GF-D8 (cell line): ENCODE results near the gene NOTCH1.
"Not testable (repeated sequence)": the region's sequence is repeated elsewhere in the genome, so short reads cannot be mapped to it uniquely, and the experiment has no call there.

Experiments
- DNase-seq: peaks from one replicate; lab custom pipeline; 2025; lab: John Stamatoyannopoulos, UW

Gene NOTCH1

DNA sequence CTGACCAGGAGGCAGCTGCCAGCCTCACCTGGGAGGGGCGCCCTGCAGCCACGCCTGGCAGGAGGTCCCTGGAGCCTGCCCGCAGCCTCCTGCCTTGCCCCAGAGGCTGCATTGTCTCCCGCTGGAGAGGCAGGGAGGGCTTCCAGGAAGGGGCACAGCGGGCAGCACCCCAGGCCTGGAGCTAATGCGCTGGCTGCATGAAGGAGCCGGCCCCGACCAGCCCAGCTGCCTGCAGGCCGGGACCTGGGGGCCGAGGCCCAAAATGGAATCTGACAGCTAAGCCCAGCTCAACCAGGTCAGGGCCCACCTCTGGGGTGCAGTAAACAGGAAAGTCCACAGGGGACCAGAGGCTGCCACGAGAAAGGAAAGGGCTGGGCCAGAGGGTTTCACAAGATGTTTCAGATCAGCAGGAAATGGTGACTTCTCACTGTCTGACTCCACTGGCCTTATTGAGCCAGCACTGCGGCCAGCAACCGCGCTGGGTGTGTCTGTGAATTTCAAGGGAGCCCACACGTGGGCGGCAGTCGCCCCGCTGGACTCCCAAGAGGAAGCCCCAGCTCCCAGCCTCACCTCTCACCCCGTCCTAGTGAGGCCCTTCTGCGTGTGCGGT is 18.6 kb upstream of the NOTCH1 start:
- peak; percentile 52 for DNase-seq

DNA sequence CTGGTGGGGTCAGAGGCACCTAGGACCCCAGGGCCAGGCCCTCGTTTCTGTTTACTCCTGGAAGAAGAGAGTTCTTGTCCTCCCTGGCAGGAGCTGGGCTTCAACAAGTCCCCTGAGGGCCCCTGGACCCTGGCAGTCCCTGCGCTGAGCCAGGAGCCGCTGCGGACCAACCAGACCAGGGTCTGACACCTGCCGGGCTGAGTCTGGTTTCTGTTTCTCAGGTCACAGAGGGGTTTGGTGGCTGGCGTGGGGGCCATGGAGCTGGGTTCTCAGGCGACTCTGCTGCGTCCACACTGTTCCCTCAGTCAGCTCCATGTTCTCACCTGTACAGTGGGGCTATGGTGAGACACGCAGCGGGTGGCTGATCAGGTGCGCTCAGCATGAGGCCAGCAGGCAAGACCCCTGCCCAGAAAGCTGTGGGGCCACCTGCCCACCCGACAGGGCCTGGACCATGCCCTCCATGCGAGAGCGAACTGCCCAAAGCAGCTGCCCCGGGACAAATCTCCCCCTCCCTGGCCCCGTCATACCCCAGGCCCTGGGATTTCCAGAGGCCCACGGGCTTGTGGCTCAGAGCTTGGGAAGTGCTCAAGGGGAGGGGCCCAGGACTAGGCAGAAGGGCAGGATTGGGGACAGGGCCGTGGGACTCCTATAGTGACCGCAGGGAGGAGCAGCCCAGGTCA is 17.9 kb upstream of the NOTCH1 start:
- no peak for DNase-seq

DNA sequence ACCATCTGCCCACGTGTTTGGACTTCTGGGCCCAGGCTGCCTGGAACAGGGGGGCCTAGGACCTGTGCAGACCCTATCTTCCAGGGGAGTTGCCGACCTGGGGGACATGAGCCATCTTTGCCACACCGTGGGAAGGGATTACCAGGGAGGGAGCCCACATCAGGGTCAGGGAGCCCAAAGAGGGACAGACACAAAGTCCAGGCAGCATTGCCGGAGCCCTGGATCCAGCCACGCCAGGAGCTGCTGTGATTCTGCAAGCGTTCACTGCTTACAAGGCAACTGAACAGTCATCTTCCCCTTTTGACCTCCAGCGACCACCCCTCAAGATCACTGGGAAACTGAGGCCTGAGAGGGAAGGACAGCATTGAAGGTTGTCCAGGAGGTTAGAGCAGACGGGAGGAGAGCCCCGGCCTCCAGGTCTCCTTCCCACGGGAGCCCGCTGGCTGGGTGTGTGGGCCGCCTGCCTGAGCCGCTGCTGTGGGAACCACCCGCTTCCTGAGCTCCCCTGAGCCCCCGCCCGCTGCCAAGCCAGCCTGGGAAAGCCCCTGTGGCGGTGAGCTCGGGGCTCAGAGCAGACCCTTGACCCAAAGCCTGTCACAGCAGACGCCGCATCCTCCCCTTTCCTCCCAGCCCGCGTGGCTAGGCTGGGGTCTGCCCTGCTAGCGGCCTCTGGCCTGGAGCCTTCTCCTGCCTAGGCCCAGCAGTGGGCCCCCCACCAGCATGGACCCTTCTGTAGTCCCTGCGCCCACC is 17.1 kb upstream of the NOTCH1 start:
- DNase-seq, result no peak

DNA sequence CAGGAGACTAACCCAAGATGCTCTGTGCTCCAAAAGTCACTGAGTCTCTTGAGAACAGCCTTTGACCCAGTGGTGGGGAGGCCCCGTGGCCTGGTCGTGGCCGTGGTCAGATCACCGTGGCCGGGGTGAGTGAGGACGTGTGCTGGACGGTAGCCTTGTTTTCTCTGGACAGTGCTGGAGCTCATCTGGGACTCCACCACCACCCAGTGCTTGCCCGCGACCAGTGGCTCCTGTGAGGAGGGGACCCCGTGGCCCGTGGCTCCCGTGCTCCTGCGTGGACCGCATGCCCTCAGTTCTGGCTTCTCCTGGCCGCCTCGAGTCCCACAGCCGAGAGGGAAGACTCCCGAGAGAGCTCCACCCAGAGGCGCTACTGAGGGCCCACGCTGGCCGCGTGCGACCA is 15.9 kb upstream of the NOTCH1 start:
- no peak for DNase-seq

DNA sequence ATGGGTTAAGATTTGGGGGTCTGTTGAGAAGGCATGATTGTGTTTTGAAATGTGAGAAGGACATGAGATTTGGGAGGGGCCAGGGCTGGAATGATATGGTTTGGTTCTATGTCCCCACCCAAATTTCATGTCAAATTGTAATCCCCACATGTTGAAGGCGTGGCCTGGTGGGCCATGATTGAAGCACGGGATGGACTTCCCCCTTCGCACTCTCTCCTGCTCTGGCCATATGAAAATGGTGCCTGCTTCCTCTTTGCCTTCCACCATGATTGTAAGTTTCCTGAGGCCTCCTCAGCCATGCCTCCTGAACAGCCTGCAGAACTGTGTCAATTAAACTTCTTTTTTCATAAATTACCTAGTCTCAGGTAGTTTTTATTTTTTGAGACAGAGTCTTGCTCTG is 14.7 kb upstream of the NOTCH1 start:
- DNase-seq, result no peak

DNA sequence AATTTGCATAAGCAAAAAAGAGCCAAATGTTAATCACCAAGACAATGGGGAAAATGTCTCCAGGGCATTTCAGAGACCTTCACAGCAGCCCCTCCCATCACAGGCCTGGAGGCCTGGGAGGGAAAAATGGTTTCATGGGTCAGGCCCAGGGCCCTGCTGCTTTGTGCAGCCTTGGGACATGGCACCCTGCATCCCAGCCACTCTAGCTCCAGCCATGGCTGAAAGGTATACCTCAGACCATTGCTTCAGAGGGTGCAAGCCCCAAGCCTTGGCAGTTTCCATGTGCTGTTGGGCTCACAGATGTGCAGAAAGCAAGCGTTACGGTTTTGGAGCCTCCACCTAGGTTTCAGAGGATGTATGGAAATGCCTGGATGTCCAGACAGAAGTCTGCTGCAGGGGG is 13.5 kb upstream of the NOTCH1 start:
- not testable (repeated sequence) for DNase-seq

DNA sequence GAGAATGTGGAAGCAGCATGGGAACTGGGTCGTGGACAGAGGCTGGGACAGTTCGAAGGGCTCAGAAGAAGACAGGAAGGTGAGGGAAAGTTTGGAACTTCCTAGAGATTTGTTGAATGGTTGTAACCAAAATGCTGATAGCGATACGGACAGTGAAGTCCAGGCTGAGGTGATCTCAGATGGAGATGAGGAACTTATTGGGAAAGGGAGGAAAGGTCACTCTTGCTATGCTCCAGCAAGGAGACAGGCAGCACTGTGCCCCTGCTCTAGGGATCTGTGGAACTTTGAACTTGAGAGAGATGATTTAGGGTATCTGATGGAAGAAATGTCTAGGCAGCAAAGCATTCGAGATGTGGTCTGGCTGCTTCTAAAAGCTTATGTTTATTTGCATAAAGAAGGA is 13.0 kb upstream of the NOTCH1 start:
- not testable (repeated sequence) for DNase-seq

DNA sequence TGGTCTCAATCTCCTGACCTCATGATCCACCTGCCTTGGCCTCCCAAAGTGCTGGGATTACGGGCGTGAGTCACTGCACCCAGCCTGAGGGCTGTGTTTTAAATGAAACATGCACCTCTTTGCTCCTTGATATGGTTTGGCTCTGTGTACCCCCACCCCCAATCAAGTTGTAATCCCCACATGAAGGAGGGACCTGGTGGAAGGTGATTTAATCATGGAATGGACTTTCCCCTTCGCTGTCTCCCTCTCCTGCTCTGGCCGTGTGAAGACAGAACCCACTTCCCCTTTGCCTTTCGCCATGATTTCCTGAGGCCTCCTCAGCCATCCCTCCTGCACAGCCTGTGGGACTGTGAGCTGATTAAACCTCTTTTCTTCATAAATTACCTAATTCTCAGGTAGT is 12.5 kb upstream of the NOTCH1 start:
- peak; percentile 53 for DNase-seq

DNA sequence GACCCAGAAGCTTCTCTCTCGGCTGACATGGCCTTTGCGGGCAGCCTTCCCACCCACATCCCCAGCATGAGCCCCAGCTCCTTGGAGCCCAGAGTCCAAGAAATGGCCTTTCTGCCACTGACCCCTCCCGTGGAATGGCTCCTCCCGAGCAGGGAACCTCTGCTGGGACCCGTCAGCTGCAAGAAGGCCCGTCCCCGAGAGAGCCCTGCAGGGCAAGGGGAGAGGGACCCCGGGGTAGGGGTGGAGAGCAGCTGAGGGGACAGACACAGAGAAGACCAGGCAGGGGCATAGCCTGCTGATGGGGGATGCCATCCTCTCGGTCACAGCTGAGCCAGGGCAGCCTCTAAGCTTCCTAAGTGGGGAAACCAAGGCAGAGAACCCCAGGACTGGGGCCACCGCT is 11.2 kb upstream of the NOTCH1 start:
- no peak for DNase-seq

DNA sequence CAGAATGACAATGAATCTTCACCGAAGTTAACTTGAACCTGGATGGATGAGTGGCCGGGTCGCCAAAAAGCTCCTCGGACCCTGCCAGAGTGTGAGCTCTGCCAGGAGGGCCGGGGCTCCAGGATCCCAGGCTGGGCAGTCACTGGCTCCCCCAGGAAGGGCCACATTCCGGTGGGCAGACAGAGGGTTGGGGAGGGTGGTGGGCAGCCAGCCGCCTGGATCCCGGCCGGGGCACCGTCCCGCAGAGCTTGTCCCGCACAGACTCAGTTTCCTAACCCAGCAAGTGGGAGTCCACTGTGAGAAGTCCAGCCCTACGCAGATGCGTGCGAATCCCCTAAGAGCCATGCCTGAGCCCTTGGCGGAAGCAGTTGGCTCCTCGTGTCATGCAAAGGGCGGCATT is 10.3 kb upstream of the NOTCH1 start:
- no peak for DNase-seq

DNA sequence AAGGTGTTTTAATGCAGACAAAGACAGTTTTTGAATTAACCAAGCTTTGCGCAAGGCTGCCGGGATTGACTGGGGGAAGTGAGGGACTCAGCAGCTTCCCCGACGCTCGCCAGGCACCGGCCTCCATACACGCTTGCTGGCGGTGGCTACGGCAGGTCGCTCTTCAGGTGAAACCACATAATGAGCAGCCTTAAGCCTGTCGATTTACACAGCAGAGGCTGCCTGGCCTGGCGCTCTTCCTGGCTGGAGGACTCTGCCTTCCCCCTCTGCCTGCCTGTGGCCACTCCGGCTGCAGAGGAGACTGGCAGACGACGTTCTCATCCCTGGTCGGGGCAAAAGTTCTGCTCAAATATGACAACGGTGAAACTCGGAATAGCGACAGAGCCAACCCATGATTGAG is 9.0 kb upstream of the NOTCH1 start:
- no peak for DNase-seq

DNA sequence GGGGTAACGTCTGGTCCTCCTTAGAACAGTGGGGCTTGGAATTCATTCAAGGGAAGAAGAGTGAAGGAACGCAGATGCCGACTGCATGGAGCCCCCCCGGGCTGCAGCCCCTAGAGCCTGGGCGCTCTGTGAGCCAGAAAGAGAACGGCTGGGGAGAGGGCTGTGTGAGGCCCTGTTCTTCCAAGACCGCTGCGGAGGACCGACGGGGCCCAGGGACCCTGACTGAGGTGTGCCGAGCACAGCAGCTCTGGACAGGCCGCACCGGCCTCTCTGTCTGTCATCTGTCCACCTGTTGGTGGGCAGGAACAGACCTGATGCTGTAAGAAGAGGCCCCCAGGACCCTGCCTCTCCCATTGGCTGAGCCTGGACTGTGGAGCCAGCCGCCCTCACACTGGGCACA is 7.7 kb upstream of the NOTCH1 start:
- DNase-seq, result no peak

DNA sequence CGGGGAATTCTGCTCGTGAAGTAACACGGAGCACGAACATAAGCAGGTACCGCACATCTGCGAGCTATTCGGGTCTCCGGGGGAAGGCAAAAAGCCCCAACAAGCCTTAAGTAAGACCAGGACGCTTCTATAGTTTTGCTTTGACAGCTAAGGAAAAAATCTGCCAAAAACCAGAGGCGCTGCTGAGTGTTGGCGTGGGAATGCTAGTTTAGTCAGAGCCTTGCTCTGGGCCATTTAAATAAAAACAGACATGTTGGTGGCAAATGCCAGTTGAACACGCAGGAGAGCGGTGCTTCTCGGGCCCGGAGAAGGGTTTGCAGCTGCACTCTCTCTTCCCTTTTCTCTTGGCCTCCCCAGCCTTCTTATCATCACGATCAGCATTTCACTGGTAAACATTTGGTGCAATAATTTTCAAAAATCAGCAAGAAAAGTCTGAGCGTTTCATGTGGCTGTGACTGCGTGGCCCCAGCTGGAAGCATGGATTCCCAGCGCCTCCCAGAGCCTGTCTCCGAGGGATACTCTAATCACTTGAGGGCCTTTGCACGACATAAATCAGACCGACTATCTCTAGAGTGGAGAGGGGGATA is 6.4 kb upstream of the NOTCH1 start:
- DNase-seq, result peak; percentile 82

DNA sequence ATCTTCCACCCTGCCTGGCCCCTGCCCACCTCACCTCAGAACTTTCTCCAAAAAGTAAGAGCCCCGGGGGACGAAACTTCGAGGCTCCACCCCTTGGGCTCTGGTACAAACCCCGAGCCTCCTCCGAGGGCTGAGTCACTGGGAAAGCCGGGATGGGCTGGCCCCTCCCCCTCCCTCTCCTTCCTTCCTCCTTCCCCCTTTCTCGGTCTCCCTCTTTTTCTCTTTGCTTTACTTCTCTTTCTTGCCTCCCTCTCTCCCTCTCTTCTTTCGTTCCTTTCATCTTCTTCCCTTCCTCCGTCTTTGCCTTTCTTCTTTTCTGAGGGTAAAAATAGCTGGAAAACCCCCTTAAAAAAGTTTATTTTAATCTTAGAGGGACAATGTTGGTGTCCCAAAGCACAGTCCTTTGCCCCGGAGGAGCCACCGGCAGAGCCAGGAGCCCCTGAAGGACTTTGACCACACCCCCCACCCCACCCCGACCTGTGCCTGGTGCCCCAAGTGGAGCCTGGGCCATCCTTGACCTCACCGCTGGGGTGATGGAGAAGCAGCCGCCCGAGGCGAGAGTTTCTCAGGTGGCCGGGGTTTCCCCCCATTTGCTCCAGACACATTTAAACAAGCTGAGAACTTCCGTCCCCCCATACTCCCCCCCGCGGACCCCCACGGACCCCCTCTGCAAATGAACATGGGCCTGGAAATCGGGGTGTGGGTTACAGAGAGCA is 5.7 kb upstream of the NOTCH1 start:
- no peak for DNase-seq

DNA sequence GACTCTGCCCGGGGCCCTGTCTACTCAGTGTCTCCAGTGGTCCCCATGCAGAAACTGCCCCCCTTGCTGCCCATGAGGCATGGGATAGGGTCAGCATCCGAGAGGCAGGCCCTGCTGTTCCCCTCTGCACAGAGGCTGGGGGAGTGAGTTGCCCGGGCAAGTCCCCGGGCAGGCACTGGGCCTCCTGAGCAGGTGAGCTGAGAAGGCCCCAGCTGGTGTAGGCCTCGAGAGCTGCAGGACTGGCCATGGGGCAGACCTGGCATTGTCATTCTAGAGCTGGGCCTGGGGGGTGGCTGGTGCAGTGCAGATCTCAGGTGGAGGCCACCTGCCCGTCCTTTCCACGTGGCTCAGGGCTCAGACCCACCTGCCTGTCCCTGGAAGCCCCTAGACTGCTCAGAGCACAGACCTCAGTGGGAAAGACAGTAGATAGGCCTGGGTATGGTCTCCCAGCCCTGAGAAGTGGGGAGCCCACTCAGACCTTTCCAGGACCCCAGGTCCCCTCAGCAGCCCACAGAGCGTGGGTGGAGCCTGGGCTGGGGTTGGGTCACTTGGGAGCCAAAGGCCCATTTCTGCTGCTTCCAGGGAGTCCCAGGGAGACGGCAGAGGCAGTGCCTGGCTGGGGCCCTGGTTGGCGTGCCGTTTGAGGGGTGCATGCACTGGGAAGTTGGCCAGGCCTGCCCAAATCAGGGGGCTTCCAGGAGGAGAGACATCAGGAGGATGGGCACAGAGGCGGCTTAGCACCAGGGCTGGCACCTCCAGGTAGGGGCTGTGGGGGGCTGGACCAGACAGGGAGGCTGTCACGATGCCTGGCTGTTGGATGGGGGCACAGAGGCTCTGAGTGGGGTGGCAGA is 4.8 kb upstream of the NOTCH1 start:
- no peak for DNase-seq

DNA sequence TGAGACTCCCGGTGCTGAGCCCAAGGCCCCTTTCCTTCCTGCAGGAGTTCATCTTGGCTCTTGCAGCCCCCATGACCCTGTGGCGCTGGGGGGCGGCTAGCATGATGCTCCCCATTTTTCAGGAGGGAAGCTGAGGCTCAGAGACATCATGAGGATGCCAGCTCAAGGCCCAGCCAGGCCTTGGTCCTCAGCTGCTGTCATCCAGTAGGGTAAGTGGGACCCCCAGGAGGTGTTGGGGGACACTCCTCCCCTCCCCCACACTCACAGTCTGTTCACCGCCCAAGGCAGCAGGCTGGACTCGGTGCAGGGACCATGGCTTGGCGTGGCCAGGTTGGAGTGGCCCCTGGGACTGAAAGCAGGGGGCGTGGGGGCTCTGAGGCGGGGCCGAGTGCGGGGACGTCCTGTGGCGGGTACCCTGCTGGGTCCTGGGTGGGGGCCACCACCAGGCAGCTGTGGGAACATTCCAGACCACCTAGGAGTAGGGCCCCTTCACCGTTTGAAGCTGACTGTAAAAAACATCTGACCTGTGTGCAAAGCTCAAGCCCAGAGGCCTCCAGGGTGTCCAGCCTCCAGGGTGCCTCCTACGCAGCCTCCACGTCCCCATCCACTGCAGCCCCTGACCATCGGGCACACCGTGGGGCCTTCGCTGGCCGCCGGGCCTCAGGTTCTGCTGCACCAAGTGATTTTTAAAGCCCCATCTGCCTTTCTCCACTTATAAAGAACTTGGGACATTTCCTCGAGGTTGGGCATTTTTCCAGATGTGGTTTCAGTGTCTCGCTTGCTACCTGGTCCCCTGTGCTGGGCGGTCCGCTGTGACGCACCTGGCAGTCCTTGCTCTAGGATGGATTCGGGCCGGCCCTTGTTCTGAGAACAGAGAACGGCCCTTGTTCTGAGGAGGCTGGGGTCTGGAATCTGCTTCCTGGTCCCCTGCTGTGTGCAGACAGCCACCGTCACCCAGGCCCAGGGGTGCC is 3.4 kb upstream of the NOTCH1 start:
- no peak for DNase-seq

DNA sequence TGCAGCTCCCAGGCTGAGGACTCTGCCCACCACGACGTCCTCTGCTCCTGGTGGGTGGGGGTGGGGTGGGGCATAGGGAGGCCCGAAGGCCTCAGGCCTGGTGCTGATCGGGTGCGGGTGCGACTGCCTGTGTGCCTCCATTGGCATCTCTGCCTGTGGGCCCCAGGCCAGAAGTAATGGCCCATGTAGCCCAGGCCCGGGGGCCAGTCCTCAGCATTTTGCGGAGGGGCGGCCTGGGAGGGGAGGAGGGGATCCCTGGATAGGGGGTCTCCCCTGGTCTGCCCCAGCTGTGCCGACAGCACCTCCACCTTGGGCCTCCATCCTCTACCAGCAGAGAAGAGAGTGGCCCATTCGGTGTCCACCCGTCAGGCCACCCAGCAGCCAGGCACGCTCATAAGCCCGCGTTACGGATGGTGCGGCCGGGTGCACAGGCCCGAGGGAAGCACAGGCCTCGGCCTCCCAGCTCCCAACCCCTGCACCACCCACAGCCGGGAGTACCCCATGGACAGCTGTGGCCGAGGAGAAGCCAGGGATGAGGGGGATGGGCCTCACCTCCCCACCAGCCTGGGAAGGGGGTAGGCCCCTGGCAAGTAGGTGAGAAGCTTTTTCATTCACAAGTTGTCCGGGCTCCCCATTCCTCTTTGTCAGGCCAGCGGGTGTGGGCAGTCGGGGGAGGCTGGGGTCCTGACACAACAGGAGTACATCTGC is 1.8 kb upstream of the NOTCH1 start:
- no peak for DNase-seq

DNA sequence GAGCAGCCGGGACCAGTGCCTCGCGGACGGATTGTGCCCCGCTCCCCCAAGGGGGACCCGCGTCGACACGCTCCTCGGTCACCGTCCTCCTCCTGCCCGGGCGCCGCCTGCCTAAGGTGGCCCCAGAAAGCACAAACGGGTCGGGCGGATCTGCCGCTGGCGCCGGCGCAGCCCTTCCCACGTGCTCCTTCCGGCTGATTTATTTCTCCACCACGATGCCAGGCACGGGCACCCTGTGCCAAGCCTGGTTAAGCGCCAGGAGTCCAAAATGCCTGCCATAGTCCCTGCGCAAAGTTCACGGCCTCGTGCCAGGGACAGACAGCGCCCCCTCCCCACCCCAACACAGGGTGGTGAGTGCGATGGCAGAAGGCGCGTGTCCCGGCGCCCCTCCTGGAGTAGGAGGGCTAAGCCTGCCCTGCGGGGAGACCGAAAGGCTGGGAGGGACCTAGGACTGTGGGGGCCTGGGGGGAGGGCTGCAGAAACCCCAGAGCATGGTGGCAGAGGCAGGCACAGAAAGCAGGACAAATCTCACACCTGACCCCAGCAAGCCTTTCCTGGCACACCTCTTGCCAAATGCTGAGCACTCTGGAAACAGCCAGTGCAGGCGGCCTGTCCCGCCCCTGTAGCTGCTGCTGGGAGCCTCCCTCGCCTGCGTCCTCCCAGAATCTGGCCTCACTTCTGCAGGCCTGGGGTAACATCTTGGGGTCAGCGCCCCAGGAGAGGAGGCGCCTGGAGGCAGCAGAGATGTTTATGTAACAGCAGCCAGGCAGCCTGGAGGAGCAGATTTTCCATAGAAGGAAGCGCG is 1.1 kb upstream of the NOTCH1 start:
- DNase-seq, result peak; percentile 31

DNA sequence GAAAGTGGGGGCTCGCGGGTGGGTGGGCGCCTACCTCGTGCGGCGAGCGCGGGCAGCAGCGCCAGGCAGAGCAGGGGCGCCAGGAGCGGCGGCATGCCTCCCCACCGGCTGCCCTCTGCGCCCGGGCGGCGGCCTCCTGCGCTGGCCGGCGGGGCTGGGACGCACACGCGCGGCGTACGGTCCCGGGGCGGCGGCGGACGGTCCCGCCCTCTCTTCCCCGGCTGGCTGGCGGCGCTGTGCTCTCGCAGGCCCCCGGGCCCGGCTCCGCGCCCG is 220 bp downstream of the NOTCH1 start:
- no peak for DNase-seq
